Ectodermal cell (in vitro differentiated cells): ENCODE results near the gene ALDOB.
A peak's percentile ranks its signal among the peaks of the same experiment; 100 is the strongest.

Experiments used
- H3K27ac ChIP-seq: 2 replicates; pipeline ENCODE4 v1.7.0; 2013; ENCODE audit warnings: mild to moderate bottlenecking, low read depth, low read length; ENCODE audit not compliant: insufficient read depth, poor library complexity, severe bottlenecking
- H3K27me3 ChIP-seq: 2 replicates; pipeline ENCODE4 v1.7.0; 2013; ENCODE audit warnings: mild to moderate bottlenecking, low read length; ENCODE audit not compliant: insufficient read depth, control insufficient read depth, poor library complexity, severe bottlenecking
- H3K36me3 ChIP-seq: one replicate; pipeline ENCODE4 v1.7.0; 2013; ENCODE audit warnings: low read length; ENCODE audit not compliant: control insufficient read depth, insufficient read depth
- H3K4me1 ChIP-seq: one replicate; pipeline ENCODE4 v1.7.0; 2013; ENCODE audit warnings: low read length; ENCODE audit not compliant: control insufficient read depth, insufficient read depth
- H3K4me3 ChIP-seq: 2 replicates; pipeline ENCODE4 v1.7.0; 2013; ENCODE audit warnings: low read depth, low read length, control low read depth; ENCODE audit not compliant: insufficient read depth
- H3K9me3 ChIP-seq: 2 replicates; pipeline ENCODE4 v1.7.0; 2013; ENCODE audit warnings: mild to moderate bottlenecking, low read length, moderate library complexity; ENCODE audit not compliant: control insufficient read depth
- WGBS, 2 experiments: methylation state at CpG; one replicate each; pipeline ENCODE4 v1.1.7; 2013; ENCODE audit warnings: missing lambda C conversion rate in 2 of 2; 5-methylcytosine and 5-hydroxymethylcytosine counted together

The ALDOB gene

GRCh38 chr9:101458963-101459631 lies 23.5 kb upstream of the ALDOB start:
- H3K36me3 ChIP-seq: no peaks in the 10 kb centered on the region
- 48 to 49% methylated on average over 9 of the region's 9 CpGs for WGBS, 2 experiments
- no peaks in the 10 kb centered on the region for H3K9me3 ChIP-seq
- no peak overlapping the region for H3K27ac ChIP-seq
- H3K4me3 ChIP-seq: no peak overlapping the region
- H3K27me3 ChIP-seq: no peaks in the 10 kb centered on the region
- H3K4me1 ChIP-seq: no peaks in the 10 kb centered on the region

- no peaks in the 10 kb centered on the region for H3K9me3 ChIP-seq
- no peaks in the 10 kb centered on the region for H3K27me3 ChIP-seq
- no peaks in the 10 kb centered on the region for H3K36me3 ChIP-seq
- H3K27ac ChIP-seq: no peak overlapping the region
- H3K4me1 ChIP-seq: no peaks in the 10 kb centered on the region
- WGBS, 2 experiments: 27 to 29% methylated on average over 3 of the region's 3 CpGs
- no peak overlapping the region for H3K4me3 ChIP-seq
Measured at GRCh38 chr9:101457003-101457402, 21.4 kb upstream of the ALDOB start.

- WGBS, 2 experiments: 90% methylated on average over 2 of the region's 2 CpGs
Measured at GRCh38 chr9:101455656-101456240, 20.2 kb upstream of the ALDOB start.

GRCh38 chr9:101453776-101454570 lies 18.4 kb upstream of the ALDOB start:
- H3K27ac ChIP-seq: no peak overlapping the region
- no peaks in the 10 kb centered on the region for H3K4me1 ChIP-seq
- WGBS, 2 experiments: 83 to 96% methylated on average over 4 of the region's 4 CpGs
- H3K9me3 ChIP-seq: no peaks in the 10 kb centered on the region
- no peaks in the 10 kb centered on the region for H3K36me3 ChIP-seq
- no peaks in the 10 kb centered on the region for H3K27me3 ChIP-seq
- no peak overlapping the region for H3K4me3 ChIP-seq

More at GRCh38 chr9:101455656-101456240, 20.2 kb upstream of the ALDOB start:
- Histone ChIP-seq H3K36me3 (no peaks in the 10 kb centered on the region), H3K27ac (no peak overlapping the region), H3K9me3 (no peaks in the 10 kb centered on the region), H3K27me3 (no peaks in the 10 kb centered on the region), H3K4me1 (no peaks in the 10 kb centered on the region), H3K4me3 (no peak overlapping the region)

GRCh38 chr9:101451498-101451897 lies 15.9 kb upstream of the ALDOB start:
- H3K27ac ChIP-seq: no peak overlapping the region
- H3K9me3 ChIP-seq: no peaks in the 10 kb centered on the region
- H3K36me3 ChIP-seq: no peaks in the 10 kb centered on the region
- H3K4me1 ChIP-seq: no peaks in the 10 kb centered on the region
- H3K27me3 ChIP-seq: no peaks in the 10 kb centered on the region
- H3K4me3 ChIP-seq: no peak overlapping the region
- 91 to 94% methylated on average over 4 of the region's 4 CpGs for WGBS, 2 experiments

- WGBS, 2 experiments: 71 to 74% methylated on average over 4 of the region's 4 CpGs
- H3K4me3 ChIP-seq: no peak overlapping the region
- H3K27me3 ChIP-seq: no peaks in the 10 kb centered on the region
- H3K27ac ChIP-seq: no peak overlapping the region
- H3K36me3 ChIP-seq: no peaks in the 10 kb centered on the region
- H3K4me1 ChIP-seq: no peaks in the 10 kb centered on the region
- H3K9me3 ChIP-seq: no peaks in the 10 kb centered on the region
Measured at GRCh38 chr9:101450931-101451330, 15.4 kb upstream of the ALDOB start.

- WGBS, 2 experiments: 3 to 4% methylated on average over 40 of the region's 40 CpGs
- Histone ChIP-seq H3K4me1 (no peaks in the 10 kb centered on the region), H3K36me3 (no peaks in the 10 kb centered on the region), H3K4me3 (peak overlapping the region; percentile 33), H3K9me3 (no peaks in the 10 kb centered on the region), H3K27me3 (no peaks in the 10 kb centered on the region), H3K27ac (no peak overlapping the region)
Measured at GRCh38 chr9:101449071-101449721, 13.6 kb upstream of the ALDOB start.

- Histone ChIP-seq H3K27me3 (no peaks in the 10 kb centered on the region), H3K4me1 (no peaks in the 10 kb centered on the region), H3K9me3 (no peaks in the 10 kb centered on the region), H3K27ac (no peak overlapping the region), H3K36me3 (no peaks in the 10 kb centered on the region), H3K4me3 (no peak overlapping the region)
- WGBS, 2 experiments: 71 to 76% methylated on average over 3 of the region's 4 CpGs
Measured at GRCh38 chr9:101448680-101449070, 13.1 kb upstream of the ALDOB start.

- no peak overlapping the region for H3K4me3 ChIP-seq
- no peaks in the 10 kb centered on the region for H3K36me3 ChIP-seq
- H3K4me1 ChIP-seq: no peaks in the 10 kb centered on the region
- H3K27me3 ChIP-seq: no peaks in the 10 kb centered on the region
- no peaks in the 10 kb centered on the region for H3K9me3 ChIP-seq
- H3K27ac ChIP-seq: no peak overlapping the region
Measured at GRCh38 chr9:101446732-101447131, 11.2 kb upstream of the ALDOB start.
